ENCODE results near the gene PCBP2.

GRCh38 chr12:53461591-53461990, 9.7 kb downstream of the PCBP2 start:
- no peak for TF ChIP-seq POLR2AphosphoS5 (IDR thresholded peaks at IDR 0.05)
- TF ChIP-seq CTCF (IDR thresholded peaks at IDR 0.05): no peak
- no peak for TF ChIP-seq POLR2A (IDR thresholded peaks at IDR 0.05)
- no peak for TF ChIP-seq EP300 (IDR thresholded peaks at IDR 0.05)

All from gastroesophageal sphincter (tissue), 3 donors.